DND-41 (cell line): Measurements from ENCODE around the gene DCLK1.

Experiments used
- CTCF ChIP-seq: IDR thresholded peaks from 2 replicates; pipeline ENCODE4 v1.5.1; 2012; ENCODE audit warnings: borderline replicate concordance, low read length, moderate library complexity, mild to moderate bottlenecking; ENCODE audit not compliant: poor library complexity, severe bottlenecking; ENCODE audit errors: extremely low read depth
- EZH2 ChIP-seq: IDR thresholded peaks from 3 replicates; pipeline ENCODE4 v1.6.1; 2012; ENCODE audit warnings: borderline replicate concordance, low read depth, mild to moderate bottlenecking, moderate library complexity, low read length, inconsistent platforms; ENCODE audit not compliant: severe bottlenecking

- TF ChIP-seq EZH2 (no peak), CTCF (no peak)
Observed at GRCh38 chr13:36059321-36059720, 71.9 kb downstream of the DCLK1 start.
